Activated naive CD8-positive, alpha-beta T cell treated with anti-CD3 and anti-CD28 coated beads, Interleukin-2, amount 50 U/mL, for 16 hours (primary cell): ENCODE data around the gene MAP3K9.

Experiments used
- DNase-seq: peaks from one replicate; pipeline ENCODE4 v3.0.0-alpha.2; 2020; ENCODE audit warnings: low read depth, low spot score

MAP3K9 gene

GRCh38 chr14:70788898-70789297 is 20.4 kb downstream of the MAP3K9 start:
- no peak for DNase-seq

GRCh38 chr14:70785556-70785955 is 23.8 kb downstream of the MAP3K9 start:
- DNase-seq = no peak

DNA sequence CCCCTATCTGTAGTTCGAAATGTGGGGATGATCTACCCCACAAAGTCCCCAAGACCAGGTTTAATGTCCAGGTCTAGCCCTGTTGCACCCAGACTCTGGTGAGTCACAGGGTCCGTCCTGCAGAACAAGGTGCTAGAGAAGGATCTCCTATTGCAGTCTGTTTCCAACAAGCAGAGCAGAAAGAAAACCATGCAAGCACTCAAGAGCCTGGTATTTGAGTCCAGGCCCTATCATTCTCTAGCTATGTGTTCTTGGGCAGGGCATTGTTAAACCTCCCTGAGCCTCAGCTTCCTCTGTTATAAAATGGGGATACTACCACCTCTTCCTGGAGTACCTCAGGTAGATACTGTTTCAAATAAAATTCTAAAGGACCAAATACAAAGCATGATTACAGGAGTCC is 24.4 kb downstream of the MAP3K9 start:
- no peak for DNase-seq

- no peak for DNase-seq
Observed at GRCh38 chr14:70782361-70782760, 27.0 kb downstream of the MAP3K9 start.

- DNase-seq = no peak
Observed at GRCh38 chr14:70780396-70781075, 28.8 kb downstream of the MAP3K9 start.

DNA sequence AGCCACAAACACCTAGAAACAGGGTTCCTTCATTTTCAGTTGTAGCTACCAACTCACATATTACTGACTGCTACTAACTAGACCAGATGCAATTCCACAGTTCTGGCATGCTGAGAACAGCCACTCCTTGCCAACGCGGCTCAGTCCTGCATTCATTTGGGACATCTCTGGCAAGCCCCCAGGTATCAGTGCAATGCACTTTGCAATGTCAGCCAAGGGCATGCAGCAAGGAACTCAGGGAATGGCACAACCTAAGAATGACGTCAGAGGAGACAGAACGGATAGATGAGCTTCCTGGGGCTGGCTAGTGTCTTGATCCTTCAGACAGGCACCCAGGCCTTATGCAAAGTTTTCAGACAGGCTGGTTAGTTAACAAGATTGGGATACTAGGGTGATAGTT is 29.6 kb downstream of the MAP3K9 start:
- no peak for DNase-seq

- DNase-seq = no peak
Observed at GRCh38 chr14:70776197-70776596, 33.1 kb downstream of the MAP3K9 start.

- no peak for DNase-seq
Observed at GRCh38 chr14:70773182-70773862, 36.0 kb downstream of the MAP3K9 start.

GRCh38 chr14:70771781-70772212 is 37.5 kb downstream of the MAP3K9 start:
- DNase-seq = no peak

- DNase-seq = no peak
Observed at GRCh38 chr14:70770490-70770889, 38.8 kb downstream of the MAP3K9 start.

DNA sequence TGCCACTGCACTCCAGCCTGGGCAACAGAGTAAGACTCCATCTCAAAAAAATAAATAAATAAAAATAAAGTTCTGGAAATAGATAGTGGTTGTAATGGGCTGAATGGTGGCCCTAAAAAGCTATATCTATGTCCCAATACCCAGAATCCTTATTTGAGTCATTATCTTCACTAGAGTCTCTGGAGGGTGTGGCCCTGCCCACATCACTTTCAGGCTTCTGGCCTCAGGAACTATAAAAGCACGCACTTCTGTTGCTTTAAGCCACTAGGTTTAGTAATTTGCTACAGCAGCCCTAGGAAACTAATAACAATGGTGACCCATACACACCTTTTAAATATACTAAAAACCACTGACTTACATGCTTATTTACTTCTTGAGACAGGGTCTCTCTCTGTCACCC is 49.9 kb downstream of the MAP3K9 start:
- no peak for DNase-seq

DNA sequence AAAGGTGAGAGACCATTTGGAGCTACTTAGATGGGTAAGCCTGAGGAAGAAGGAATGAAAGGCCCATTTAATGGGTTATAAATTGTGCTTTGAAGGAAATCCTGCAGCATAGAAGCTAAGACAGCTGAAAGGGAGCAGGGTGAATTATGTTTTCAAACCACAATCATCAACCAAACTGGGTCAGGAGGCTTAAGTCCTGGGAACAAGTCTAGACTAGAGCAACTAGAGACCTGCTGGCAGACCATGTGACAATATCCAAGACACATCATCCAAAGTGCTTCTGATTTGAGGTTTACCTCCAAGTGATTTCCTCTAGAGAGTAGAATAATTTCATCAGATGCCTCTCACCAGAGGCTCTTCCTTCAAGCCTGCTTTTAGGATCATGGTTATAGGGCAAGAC is 53.7 kb downstream of the MAP3K9 start:
- no peak for DNase-seq

DNA sequence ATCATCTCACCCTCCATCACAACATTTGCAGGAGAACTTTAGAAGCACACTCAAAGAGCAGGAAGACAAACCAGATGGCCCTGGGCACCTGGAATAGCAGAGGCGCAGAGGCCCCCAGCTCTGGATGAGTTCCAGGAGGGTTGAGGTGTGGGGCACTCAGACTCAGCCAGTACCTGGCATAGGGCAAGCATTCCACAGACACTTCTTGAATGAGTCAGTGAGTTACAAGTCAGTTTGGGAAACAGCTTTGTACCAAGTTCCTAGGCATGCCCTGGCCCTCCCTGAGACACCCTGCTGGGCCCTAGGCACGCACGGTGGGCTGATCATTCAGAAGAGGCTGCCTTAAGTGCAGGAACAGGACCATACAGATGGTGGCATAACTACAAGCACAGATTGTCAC is 54.3 kb downstream of the MAP3K9 start:
- no peak for DNase-seq

GRCh38 chr14:70753518-70753953 is 55.8 kb downstream of the MAP3K9 start:
- DNase-seq = no peak

GRCh38 chr14:70748422-70748821 is 60.9 kb downstream of the MAP3K9 start:
- DNase-seq = no peak

DNA sequence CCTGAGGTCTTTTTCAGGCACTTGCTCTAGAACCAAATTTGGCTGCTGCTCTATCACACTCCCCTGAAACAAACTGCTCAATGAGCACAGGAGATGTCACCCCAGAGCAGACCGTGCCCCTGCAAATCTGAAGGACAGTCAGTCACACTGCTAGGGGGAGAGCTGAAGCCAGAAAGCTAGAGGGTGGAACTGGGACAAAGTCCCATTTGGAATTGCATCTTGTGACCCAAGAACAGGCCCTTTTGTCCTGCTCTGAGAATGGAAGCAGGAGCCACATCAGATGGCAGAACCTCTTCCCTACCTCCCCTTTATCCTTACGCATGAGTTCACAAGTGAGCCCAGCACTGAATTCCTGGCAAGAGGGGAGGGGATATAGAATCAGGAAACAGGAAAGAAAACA is 64.7 kb downstream of the MAP3K9 start:
- DNase-seq = no peak

GRCh38 chr14:70742316-70742715 is 67.0 kb downstream of the MAP3K9 start:
- DNase-seq = no peak

- no peak for DNase-seq
Observed at GRCh38 chr14:70741482-70741881, 67.8 kb downstream of the MAP3K9 start.

- no peak for DNase-seq
Observed at GRCh38 chr14:70735043-70735442, 74.3 kb downstream of the MAP3K9 start.

DNA sequence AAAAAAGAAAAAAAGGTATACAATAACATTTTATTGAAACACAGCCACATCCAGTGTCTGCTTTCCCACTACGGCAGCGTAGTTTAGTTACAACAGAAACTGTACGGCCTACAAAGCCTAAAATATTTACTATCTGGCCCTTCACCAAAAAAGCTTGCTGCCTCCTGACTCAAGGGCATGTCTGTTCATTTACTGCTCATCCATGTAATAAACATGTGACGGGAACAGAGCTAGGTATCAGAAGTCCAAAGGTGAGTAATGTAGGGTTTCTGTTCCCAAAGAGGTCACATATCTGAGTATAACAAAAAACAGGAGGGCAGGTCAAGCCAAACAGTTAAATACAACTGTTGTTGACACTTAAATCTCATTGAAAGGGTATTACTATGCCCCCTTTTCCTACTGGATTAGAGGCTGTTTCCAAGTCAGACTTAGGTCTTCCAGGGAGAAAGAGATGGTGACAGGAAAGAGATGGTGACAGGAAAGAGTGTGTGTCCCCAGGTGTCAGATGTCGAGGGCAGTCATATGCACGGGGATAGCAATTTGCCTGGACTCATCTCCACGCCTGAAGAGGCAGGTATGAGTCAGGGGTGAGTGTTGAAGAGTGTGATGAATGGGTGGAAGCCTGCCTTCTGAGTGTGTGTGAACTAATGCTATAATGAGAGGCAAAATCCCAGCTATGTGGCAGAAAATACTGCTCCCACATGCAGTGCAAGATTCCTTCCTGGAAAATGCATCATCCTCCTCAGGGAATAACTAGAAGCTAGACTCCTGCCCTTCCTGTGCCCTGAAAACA is 77.7 kb downstream of the MAP3K9 start:
- DNase-seq = no peak

DNA sequence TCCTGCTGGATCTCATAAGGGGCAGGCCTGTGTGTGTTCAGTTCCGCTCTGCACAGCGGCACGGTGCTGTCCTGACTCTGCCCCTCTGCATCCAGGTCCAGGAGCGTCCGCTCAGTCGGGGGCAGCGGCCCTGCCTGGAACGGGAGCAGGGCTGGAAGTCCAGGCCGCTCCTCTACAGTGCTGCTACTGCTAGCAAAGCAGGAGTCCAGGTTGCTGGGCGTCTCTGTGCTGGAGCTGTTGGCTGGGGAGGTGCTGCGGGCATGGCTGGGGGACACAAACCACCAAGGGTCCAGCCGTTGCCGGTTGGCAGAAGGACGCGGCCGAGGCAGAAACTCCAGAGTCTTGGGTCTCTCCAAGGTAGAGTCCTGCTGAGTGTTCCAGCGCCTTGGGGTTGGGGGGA is 78.9 kb downstream of the MAP3K9 start:
- no peak for DNase-seq

- DNase-seq = no peak
Observed at GRCh38 chr14:70726651-70727375, 82.5 kb downstream of the MAP3K9 start.
